Measurements from ENCODE around the gene OSM. TPM values are rescaled to one million over a fixed set of nuclear protein-coding genes. Genes with fewer than 3 reads are reported as not detected.

OSM gene
- total and polyA plus RNA-seq, 2 donors (not counting 3 experiments of a cell fraction or from before 2014, with no cell fraction given), result not detected

GRCh38 chr22:30277547-30278344 lies 11.1 kb upstream of the OSM start:
- TF ChIP-seq FOS (IDR thresholded peaks at IDR 0.05; ENCODE audit: borderline replicate concordance, insufficient read depth, low read length), result peak; percentile 53
- no peak for TF ChIP-seq MYC (IDR thresholded peaks at IDR 0.05; ENCODE audit: low read depth, low read length)
- TF ChIP-seq POLR2AphosphoS5 (IDR thresholded peaks at IDR 0.05; ENCODE audit: insufficient read depth, low read depth, low read length), result peak; percentile 55
- Histone ChIP-seq H3K9me1 (replicated peaks; ENCODE audit: control insufficient read depth, extremely low read depth, insufficient read depth, low read length) (no peaks in the 10 kb centered on the region), H3K4me3 (replicated peaks in 1 of 3; ENCODE audit: insufficient read depth in 1 of 3, low read depth in 1 of 3, low read length in 3 of 3) (no peak overlapping the region), H3K4me1 (ENCODE audit: control insufficient read depth, extremely low read depth, insufficient read depth, low read length) (peaks cover 16% of the 10 kb centered on the region), H3K79me2 (ENCODE audit: control insufficient read depth, insufficient read depth, low read length) (no peaks in the 10 kb centered on the region), H3K9ac (replicated peaks; ENCODE audit: extremely low read depth, insufficient read depth, low read length) (peak overlapping the region; percentile 32), H3K9me3 (replicated peaks; ENCODE audit: control insufficient read depth, insufficient read depth, low read length) (no peaks in the 10 kb centered on the region), H3K27me3 (ENCODE audit: control insufficient read depth in 2 of 2, insufficient read depth in 2 of 2, low read length in 2 of 2) (no peaks in the 10 kb centered on the region), H3K27ac (ENCODE audit: insufficient read depth, low read depth, low read length) (peak overlapping the region; percentile 47), H3K36me3 (ENCODE audit: control insufficient read depth in 2 of 2, extremely low read depth in 1 of 2, insufficient read depth in 2 of 2, low read length in 2 of 2) (no peaks in the 10 kb centered on the region), H4K20me1 (replicated peaks; ENCODE audit: control insufficient read depth, extremely low read depth, insufficient read depth, low read length) (no peaks in the 10 kb centered on the region), H3K4me2 (ENCODE audit: insufficient read depth, low read length) (peak overlapping the region; percentile 54), H2AFZ (ENCODE audit: low read depth, low read length) (peak overlapping the region; percentile 95)
- ChIA-PET CTCF (interaction anchor here (0.7 to 3.9 kb wide), 9 partner anchors 10 to 170 kb away, joined by 3 to 61 read pairs (median 5); partner anchors contain the start of genes CASTOR1 and RNF215), POLR2A (interaction anchor here (1.0 to 1.6 kb wide), 3 partner anchors 10 to 13 kb away, joined by 4 to 6 read pairs (median 4); partner anchors contain the start of gene CASTOR1)
- dilution Hi-C loops (cut with MboI; ENCODE audit: extremely low pct_ligation_motif_present, low sequenced_read_pairs) (no loop called here), intact Hi-C loops (cut with micrococcal nuclease) (loop anchor here (1.0 kb wide), 1 partner anchor 10 kb away; no protein-coding TSS in a partner anchor)
- peak; percentile 89 for DNase-seq (ENCODE audit: low read depth, low spot score)
- FAIRE-seq, result peak; percentile 96
- BruUV-seq (replicated peaks), result no TSS peak

GRCh38 chr22:30276039-30276438 lies 9.4 kb upstream of the OSM start:
- no peak for FAIRE-seq
- Histone ChIP-seq H3K27me3 (ENCODE audit: control insufficient read depth in 2 of 2, insufficient read depth in 2 of 2, low read length in 2 of 2) (no peaks in the 10 kb centered on the region), H3K4me3 (replicated peaks in 1 of 3; ENCODE audit: insufficient read depth in 1 of 3, low read depth in 1 of 3, low read length in 3 of 3) (no peak overlapping the region), H3K79me2 (ENCODE audit: control insufficient read depth, insufficient read depth, low read length) (no peaks in the 10 kb centered on the region), H3K9ac (replicated peaks; ENCODE audit: extremely low read depth, insufficient read depth, low read length) (no peak overlapping the region), H3K27ac (ENCODE audit: insufficient read depth, low read depth, low read length) (no peak overlapping the region), H3K9me1 (replicated peaks; ENCODE audit: control insufficient read depth, extremely low read depth, insufficient read depth, low read length) (no peaks in the 10 kb centered on the region), H3K36me3 (ENCODE audit: control insufficient read depth in 2 of 2, extremely low read depth in 1 of 2, insufficient read depth in 2 of 2, low read length in 2 of 2) (no peaks in the 10 kb centered on the region), H3K4me2 (ENCODE audit: insufficient read depth, low read length) (no peak overlapping the region), H4K20me1 (replicated peaks; ENCODE audit: control insufficient read depth, extremely low read depth, insufficient read depth, low read length) (no peaks in the 10 kb centered on the region), H2AFZ (ENCODE audit: low read depth, low read length) (no peak overlapping the region), H3K4me1 (ENCODE audit: control insufficient read depth, extremely low read depth, insufficient read depth, low read length) (peaks cover 16% of the 10 kb centered on the region), H3K9me3 (replicated peaks; ENCODE audit: control insufficient read depth, insufficient read depth, low read length) (no peaks in the 10 kb centered on the region)
- no TSS peak for BruUV-seq (replicated peaks)
- intact Hi-C loops (cut with micrococcal nuclease) (no loop called here), dilution Hi-C loops (cut with MboI; ENCODE audit: extremely low pct_ligation_motif_present, low sequenced_read_pairs) (no loop called here)
- TF ChIP-seq CTCF (IDR thresholded peaks at IDR 0.05; ENCODE audit: extremely low read depth in 1 of 2, insufficient read depth in 1 of 2, low read depth in 1 of 2, low read length in 2 of 2) (no peak), FOS (IDR thresholded peaks at IDR 0.05; ENCODE audit: borderline replicate concordance, insufficient read depth, low read length) (no peak), POLR2A (IDR thresholded peaks at IDR 0.05; ENCODE audit: low read depth, low read length) (no peak), EZH2 (IDR thresholded peaks at IDR 0.05; ENCODE audit: borderline replicate concordance, low read depth, low read length, severe bottlenecking) (no peak), JUN (IDR thresholded peaks at IDR 0.05; ENCODE audit: borderline replicate concordance, insufficient read depth, insufficient read length, low read depth) (no peak), GATA2 (IDR thresholded peaks at IDR 0.05; ENCODE audit: insufficient read depth, insufficient read length, low read depth, low read length) (no peak), MYC (IDR thresholded peaks at IDR 0.05; ENCODE audit: low read depth, low read length) (no peak), MAX (IDR thresholded peaks at IDR 0.05; ENCODE audit: insufficient read depth, insufficient read length) (no peak), POLR2AphosphoS5 (IDR thresholded peaks at IDR 0.05; ENCODE audit: insufficient read depth, low read depth, low read length) (no peak)
- CTCF ChIA-PET, result interaction anchor here (0.6 to 3.4 kb wide), 2 partner anchors 12 kb away, joined by 3 to 37 read pairs; no protein-coding TSS in a partner anchor
- POLR2A ChIA-PET, result no interaction called here
- no peak for DNase-seq (ENCODE audit: low read depth, low spot score)

Measured in endothelial cell of umbilical vein (primary cell).